Smooth muscle cell (in vitro differentiated cells): Measurements from ENCODE around the gene ATP8B3. TPM values are rescaled to one million over a fixed set of nuclear protein-coding genes. Genes with fewer than 3 reads are reported as not detected.

Experiments used
- DNase-seq: peaks from one replicate; lab custom pipeline; 2025; ENCODE audit not compliant: unreplicated experiment; lab: John Stamatoyannopoulos, UW
- H2AFZ ChIP-seq: fragments of 200-600 bp; sonication (generic); 2 replicates; pipeline ENCODE4 v1.6.0; 2016; ENCODE audit warnings: antibody characterized with exemption, low read depth, mild to moderate bottlenecking
- H3F3A ChIP-seq: fragments of 200-600 bp; sonication (generic); 2 replicates; pipeline ENCODE4 v1.6.0; 2017; ENCODE audit warnings: antibody characterized with exemption, low read depth
- H3K27ac ChIP-seq: fragments of 200-600 bp; sonication (generic); 2 replicates; pipeline ENCODE4 v1.5.1; 2016; ENCODE audit warnings: low read depth, mild to moderate bottlenecking
- H3K27me3 ChIP-seq: fragments of 200-600 bp; sonication (generic); 2 replicates; pipeline ENCODE4 v1.6.1; 2016; ENCODE audit warnings: low read depth, mild to moderate bottlenecking
- H3K36me3 ChIP-seq: fragments of 200-600 bp; sonication (generic); 2 replicates; pipeline ENCODE4 v1.5.1; 2016; ENCODE audit warnings: low read depth
- H3K4me1 ChIP-seq: fragments of 200-600 bp; sonication (generic); 2 replicates; pipeline ENCODE4 v1.5.1; 2016; ENCODE audit warnings: low read depth
- H3K4me2 ChIP-seq: fragments of 200-600 bp; sonication (generic); 2 replicates; pipeline ENCODE4 v1.6.0; 2016; ENCODE audit warnings: mild to moderate bottlenecking
- H3K4me3 ChIP-seq: fragments of 200-600 bp; sonication (generic); 2 replicates; pipeline ENCODE4 v1.5.1; 2016; ENCODE audit warnings: mild to moderate bottlenecking
- H3K79me2 ChIP-seq: fragments of 200-600 bp; sonication (generic); 2 replicates; pipeline ENCODE4 v1.6.0; 2016; ENCODE audit warnings: low read depth, mild to moderate bottlenecking
- H3K9ac ChIP-seq: fragments of 200-600 bp; sonication (generic); 2 replicates; pipeline ENCODE4 v1.6.0; 2016; ENCODE audit warnings: low read depth
- H3K9me3 ChIP-seq: fragments of 200-600 bp; sonication (generic); replicated peaks from 2 replicates; pipeline ENCODE4 v1.5.1; 2016; ENCODE audit warnings: low read depth
- H4K20me1 ChIP-seq: fragments of 200-600 bp; sonication (generic); 2 replicates; pipeline ENCODE4 v1.6.0; 2016; ENCODE audit warnings: low read depth
- CTCF ChIP-seq: fragments of 200-600 bp; sonication (generic); IDR thresholded peaks from 2 replicates; pipeline ENCODE4 v1.5.1; 2017; ENCODE audit warnings: borderline replicate concordance, mild to moderate bottlenecking, antibody characterized with exemption; ENCODE audit not compliant: insufficient read depth, poor library complexity, severe bottlenecking
- WGBS: methylation state at CpG from one replicate; pipeline ENCODE4 v1.1.7; 2016; ENCODE audit warnings: low lambda C conversion rate; 5-methylcytosine and 5-hydroxymethylcytosine counted together
- polyA plus RNA-seq: library from polyadenylated mRNA; unstranded; fragments of >200 nt; fragmentation: Nextera tagmentation; extraction: Ambion mirVana; gene quantifications from 2 replicates; pipeline ENCODE4 v1.2.1, GENCODE V29; 2016
- total RNA-seq: library from RNA; depleted of rRNA; stranded (reverse); fragments of >200 nt; gene quantifications from 2 replicates; pipeline ENCODE4 v1.2.3, GENCODE V29; 2014

The ATP8B3 gene
- total and polyA plus RNA-seq, 2 experiments from 2014 or later = 2.8 to 3.9 TPM

- no peak overlapping the region for H3K9ac ChIP-seq
Observed at GRCh38 chr19:1841209-1841924, 29.3 kb upstream of the ATP8B3 start.

GRCh38 chr19:1840541-1841115 lies 28.6 kb upstream of the ATP8B3 start:
- Histone ChIP-seq H3F3A (no peaks in the 10 kb centered on the region), H3K79me2 (peaks cover 91% of the 10 kb centered on the region), H3K27me3 (no peaks in the 10 kb centered on the region), H2AFZ (no peak overlapping the region), H3K9me3 (no peaks in the 10 kb centered on the region), H4K20me1 (peaks cover 100% of the 10 kb centered on the region), H3K4me1 (no peaks in the 10 kb centered on the region), H3K27ac (no peak overlapping the region), H3K4me2 (no peak overlapping the region), H3K36me3 (no peaks in the 10 kb centered on the region), H3K4me3 (no peak overlapping the region), H3K9ac (no peak overlapping the region)
- TF ChIP-seq CTCF = no peak
- WGBS = 87% methylated on average over 20 of the region's 22 CpGs
- no peak for DNase-seq

More at GRCh38 chr19:1841209-1841924, 29.3 kb upstream of the ATP8B3 start:
- H3K4me1 ChIP-seq = no peaks in the 10 kb centered on the region
- H3K36me3 ChIP-seq = no peaks in the 10 kb centered on the region
- no peak for DNase-seq
- WGBS = 92% methylated on average over 32 of the region's 35 CpGs
- no peaks in the 10 kb centered on the region for H3K27me3 ChIP-seq
- H3F3A ChIP-seq = no peaks in the 10 kb centered on the region
- H2AFZ ChIP-seq = no peak overlapping the region
- peaks cover 100% of the 10 kb centered on the region for H4K20me1 ChIP-seq
- TF ChIP-seq CTCF = no peak
- H3K79me2 ChIP-seq = peaks cover 91% of the 10 kb centered on the region
- no peaks in the 10 kb centered on the region for H3K9me3 ChIP-seq
- H3K27ac ChIP-seq = no peak overlapping the region
- no peak overlapping the region for H3K4me3 ChIP-seq
- H3K4me2 ChIP-seq = no peak overlapping the region

GRCh38 chr19:1839658-1840540 lies 27.8 kb upstream of the ATP8B3 start:
- no peak overlapping the region for H2AFZ ChIP-seq
- TF ChIP-seq CTCF = no peak
- no peaks in the 10 kb centered on the region for H3K27me3 ChIP-seq
- DNase-seq = no peak
- H3K9ac ChIP-seq = no peak overlapping the region
- 95% methylated on average over 20 of the region's 25 CpGs for WGBS
- no peaks in the 10 kb centered on the region for H3K9me3 ChIP-seq
- no peaks in the 10 kb centered on the region for H3F3A ChIP-seq
- H3K4me1 ChIP-seq = no peaks in the 10 kb centered on the region
- H3K4me2 ChIP-seq = no peak overlapping the region
- H4K20me1 ChIP-seq = peaks cover 100% of the 10 kb centered on the region
- H3K27ac ChIP-seq = no peak overlapping the region
- peaks cover 91% of the 10 kb centered on the region for H3K79me2 ChIP-seq
- H3K4me3 ChIP-seq = no peak overlapping the region
- H3K36me3 ChIP-seq = no peaks in the 10 kb centered on the region
